Measurements from ENCODE around the gene KCNS1.

Gene KCNS1

GRCh38 chr20:45091366-45091765 is 9.6 kb downstream of the KCNS1 start:
- Histone ChIP-seq H3K4me3 (ENCODE audit: low read depth, low read length) (no peak overlapping the region), H3K36me3 (ENCODE audit: control insufficient read depth, insufficient read depth, low read length) (no peaks in the 10 kb centered on the region), H3K27ac (ENCODE audit: low read depth, low read length) (no peak overlapping the region), H3K9me3 (ENCODE audit: control insufficient read depth, insufficient read depth, low read length) (no peaks in the 10 kb centered on the region), H3K9ac (ENCODE audit: low read depth, low read length) (no peak overlapping the region), H3K27me3 (ENCODE audit: control insufficient read depth, insufficient read depth, low read length) (0 out of 2 replicates have a peak, but pooled peaks cover 2% of the 10 kb centered on the region), H3K4me1 (ENCODE audit: control insufficient read depth, insufficient read depth, low read length) (peaks cover 11% of the 10 kb centered on the region; the same call in 1 of the 2 replicates)

- H3K4me1 ChIP-seq (ENCODE audit: control insufficient read depth, insufficient read depth, low read length): peaks cover 9% of the 10 kb centered on the region; the same call in 1 of the 2 replicates
- H3K27me3 ChIP-seq (ENCODE audit: control insufficient read depth, insufficient read depth, low read length): no peaks in the 10 kb centered on the region
- no peaks in the 10 kb centered on the region for H3K36me3 ChIP-seq (ENCODE audit: control insufficient read depth, insufficient read depth, low read length)
- no peaks in the 10 kb centered on the region for H3K9me3 ChIP-seq (ENCODE audit: control insufficient read depth, insufficient read depth, low read length)
- H3K9ac ChIP-seq (ENCODE audit: low read depth, low read length): no peak overlapping the region
- no peak overlapping the region for H3K4me3 ChIP-seq (ENCODE audit: low read depth, low read length)
- H3K27ac ChIP-seq (ENCODE audit: low read depth, low read length): no peak overlapping the region
These were observed 10.4 kb downstream of the KCNS1 start for GRCh38 chr20:45090481-45090880.

GRCh38 chr20:45088247-45088646 is 12.7 kb downstream of the KCNS1 start:
- Histone ChIP-seq H3K27ac (ENCODE audit: low read depth, low read length) (no peak overlapping the region), H3K36me3 (ENCODE audit: control insufficient read depth, insufficient read depth, low read length) (no peaks in the 10 kb centered on the region), H3K27me3 (ENCODE audit: control insufficient read depth, insufficient read depth, low read length) (no peaks in the 10 kb centered on the region), H3K9ac (ENCODE audit: low read depth, low read length) (no peak overlapping the region), H3K9me3 (ENCODE audit: control insufficient read depth, insufficient read depth, low read length) (no peaks in the 10 kb centered on the region), H3K4me3 (ENCODE audit: low read depth, low read length) (no peak overlapping the region), H3K4me1 (ENCODE audit: control insufficient read depth, insufficient read depth, low read length) (0 out of 2 replicates have a peak, but pooled peaks cover 8% of the 10 kb centered on the region)

- no peaks in the 10 kb centered on the region for H3K9me3 ChIP-seq (ENCODE audit: control insufficient read depth, insufficient read depth, low read length)
- H3K4me3 ChIP-seq (ENCODE audit: low read depth, low read length): no peak overlapping the region
- H3K9ac ChIP-seq (ENCODE audit: low read depth, low read length): no peak overlapping the region
- H3K27me3 ChIP-seq (ENCODE audit: control insufficient read depth, insufficient read depth, low read length): no peaks in the 10 kb centered on the region
- no peaks in the 10 kb centered on the region for H3K36me3 ChIP-seq (ENCODE audit: control insufficient read depth, insufficient read depth, low read length)
- 0 out of 2 replicates have a peak, but pooled peaks cover 8% of the 10 kb centered on the region for H3K4me1 ChIP-seq (ENCODE audit: control insufficient read depth, insufficient read depth, low read length)
- no peak overlapping the region for H3K27ac ChIP-seq (ENCODE audit: low read depth, low read length)
These were observed 13.1 kb downstream of the KCNS1 start for GRCh38 chr20:45087814-45088213.

GRCh38 chr20:45087097-45087790 is 13.7 kb downstream of the KCNS1 start:
- Histone ChIP-seq H3K27me3 (ENCODE audit: control insufficient read depth, insufficient read depth, low read length) (no peaks in the 10 kb centered on the region), H3K36me3 (ENCODE audit: control insufficient read depth, insufficient read depth, low read length) (peaks cover 3% of the 10 kb centered on the region; the same call in 1 of the 2 replicates), H3K27ac (ENCODE audit: low read depth, low read length) (no peak overlapping the region), H3K9ac (ENCODE audit: low read depth, low read length) (no peak overlapping the region), H3K4me3 (ENCODE audit: low read depth, low read length) (no peak overlapping the region), H3K4me1 (ENCODE audit: control insufficient read depth, insufficient read depth, low read length) (0 out of 2 replicates have a peak, but pooled peaks cover 8% of the 10 kb centered on the region), H3K9me3 (ENCODE audit: control insufficient read depth, insufficient read depth, low read length) (peaks cover 3% of the 10 kb centered on the region; the same call in 1 of the 2 replicates)

- Histone ChIP-seq H3K4me3 (ENCODE audit: low read depth, low read length) (no peak overlapping the region), H3K4me1 (ENCODE audit: control insufficient read depth, insufficient read depth, low read length) (0 out of 2 replicates have a peak, but pooled peaks cover 8% of the 10 kb centered on the region), H3K27ac (ENCODE audit: low read depth, low read length) (no peak overlapping the region), H3K27me3 (ENCODE audit: control insufficient read depth, insufficient read depth, low read length) (no peaks in the 10 kb centered on the region), H3K9ac (ENCODE audit: low read depth, low read length) (no peak overlapping the region), H3K36me3 (ENCODE audit: control insufficient read depth, insufficient read depth, low read length) (peaks cover 14% of the 10 kb centered on the region), H3K9me3 (ENCODE audit: control insufficient read depth, insufficient read depth, low read length) (peaks cover 3% of the 10 kb centered on the region; the same call in 1 of the 2 replicates)
These were observed 15.1 kb downstream of the KCNS1 start for GRCh38 chr20:45085867-45086266.

- Histone ChIP-seq H3K9me3 (ENCODE audit: control insufficient read depth, insufficient read depth, low read length) (peaks cover 3% of the 10 kb centered on the region; the same call in 1 of the 2 replicates), H3K9ac (ENCODE audit: low read depth, low read length) (no peak overlapping the region), H3K27me3 (ENCODE audit: control insufficient read depth, insufficient read depth, low read length) (no peaks in the 10 kb centered on the region), H3K4me1 (ENCODE audit: control insufficient read depth, insufficient read depth, low read length) (0 out of 2 replicates have a peak, but pooled peaks cover 8% of the 10 kb centered on the region), H3K4me3 (ENCODE audit: low read depth, low read length) (no peak overlapping the region), H3K36me3 (ENCODE audit: control insufficient read depth, insufficient read depth, low read length) (peaks cover 20% of the 10 kb centered on the region), H3K27ac (ENCODE audit: low read depth, low read length) (no peak overlapping the region)
These were observed 15.6 kb downstream of the KCNS1 start for GRCh38 chr20:45085289-45085688.

GRCh38 chr20:45083127-45083526 is 17.8 kb downstream of the KCNS1 start:
- H3K27me3 ChIP-seq (ENCODE audit: control insufficient read depth, insufficient read depth, low read length): no peaks in the 10 kb centered on the region
- peaks cover 3% of the 10 kb centered on the region; the same call in 1 of the 2 replicates for H3K9me3 ChIP-seq (ENCODE audit: control insufficient read depth, insufficient read depth, low read length)
- H3K9ac ChIP-seq (ENCODE audit: low read depth, low read length): no peak overlapping the region
- 0 out of 2 replicates have a peak, but pooled peaks cover 5% of the 10 kb centered on the region for H3K4me1 ChIP-seq (ENCODE audit: control insufficient read depth, insufficient read depth, low read length)
- H3K27ac ChIP-seq (ENCODE audit: low read depth, low read length): no peak overlapping the region
- H3K36me3 ChIP-seq (ENCODE audit: control insufficient read depth, insufficient read depth, low read length): peaks cover 20% of the 10 kb centered on the region
- no peak overlapping the region for H3K4me3 ChIP-seq (ENCODE audit: low read depth, low read length)

GRCh38 chr20:45082468-45082867 is 18.5 kb downstream of the KCNS1 start:
- H3K4me3 ChIP-seq (ENCODE audit: low read depth, low read length): no peak overlapping the region
- H3K36me3 ChIP-seq (ENCODE audit: control insufficient read depth, insufficient read depth, low read length): peaks cover 20% of the 10 kb centered on the region
- H3K9ac ChIP-seq (ENCODE audit: low read depth, low read length): no peak overlapping the region
- H3K27me3 ChIP-seq (ENCODE audit: control insufficient read depth, insufficient read depth, low read length): no peaks in the 10 kb centered on the region
- no peak overlapping the region for H3K27ac ChIP-seq (ENCODE audit: low read depth, low read length)
- H3K4me1 ChIP-seq (ENCODE audit: control insufficient read depth, insufficient read depth, low read length): no peaks in the 10 kb centered on the region
- peaks cover 3% of the 10 kb centered on the region; the same call in 1 of the 2 replicates for H3K9me3 ChIP-seq (ENCODE audit: control insufficient read depth, insufficient read depth, low read length)

GRCh38 chr20:45080867-45081624 is 19.9 kb downstream of the KCNS1 start:
- no peaks in the 10 kb centered on the region for H3K27me3 ChIP-seq (ENCODE audit: control insufficient read depth, insufficient read depth, low read length)
- H3K9ac ChIP-seq (ENCODE audit: low read depth, low read length): no peak overlapping the region
- peaks cover 8% of the 10 kb centered on the region; the same call in 1 of the 2 replicates for H3K4me1 ChIP-seq (ENCODE audit: control insufficient read depth, insufficient read depth, low read length)
- H3K36me3 ChIP-seq (ENCODE audit: control insufficient read depth, insufficient read depth, low read length): peaks cover 21% of the 10 kb centered on the region
- H3K4me3 ChIP-seq (ENCODE audit: low read depth, low read length): no peak overlapping the region
- no peak overlapping the region for H3K27ac ChIP-seq (ENCODE audit: low read depth, low read length)
- peaks cover 3% of the 10 kb centered on the region; the same call in 1 of the 2 replicates for H3K9me3 ChIP-seq (ENCODE audit: control insufficient read depth, insufficient read depth, low read length)

GRCh38 chr20:45077559-45077958 is 23.4 kb downstream of the KCNS1 start:
- H3K4me1 ChIP-seq (ENCODE audit: control insufficient read depth, insufficient read depth, low read length): peaks cover 8% of the 10 kb centered on the region; the same call in 1 of the 2 replicates
- H3K9ac ChIP-seq (ENCODE audit: low read depth, low read length): no peak overlapping the region
- no peak overlapping the region for H3K27ac ChIP-seq (ENCODE audit: low read depth, low read length)
- H3K36me3 ChIP-seq (ENCODE audit: control insufficient read depth, insufficient read depth, low read length): peaks cover 35% of the 10 kb centered on the region
- no peaks in the 10 kb centered on the region for H3K27me3 ChIP-seq (ENCODE audit: control insufficient read depth, insufficient read depth, low read length)
- H3K4me3 ChIP-seq (ENCODE audit: low read depth, low read length): no peak overlapping the region
- peaks cover 2% of the 10 kb centered on the region; the same call in 1 of the 2 replicates for H3K9me3 ChIP-seq (ENCODE audit: control insufficient read depth, insufficient read depth, low read length)

All from HUES48 (cell line).